KOPT-K1 (cell line): ENCODE measurements around the gene PYCR2.
"Not testable (repeated sequence)": the region's sequence is repeated elsewhere in the genome, so short reads cannot be mapped to it uniquely, and the experiment has no call there.

Source experiments
- H3K27ac ChIP-seq: fragments of 200-600 bp; sonication (generic); 2 replicates; pipeline ENCODE4 v1.5.1; 2016; ENCODE audit warnings: antibody characterized with exemption, mild to moderate bottlenecking, low read depth, low read length; ENCODE audit not compliant: poor library complexity, severe bottlenecking
- H3K36me3 ChIP-seq: fragments of 200-600 bp; sonication (generic); 2 replicates; pipeline ENCODE4 v1.5.1; 2017; ENCODE audit warnings: antibody characterized with exemption, mild to moderate bottlenecking, low read length, moderate library complexity; ENCODE audit not compliant: insufficient read depth
- H3K9me3 ChIP-seq: fragments of 200-600 bp; sonication (generic); 2 replicates; pipeline ENCODE4 v1.5.1; 2017; ENCODE audit warnings: antibody characterized with exemption, low read length, mild to moderate bottlenecking; ENCODE audit not compliant: insufficient read depth, poor library complexity, severe bottlenecking

The PYCR2 gene

DNA sequence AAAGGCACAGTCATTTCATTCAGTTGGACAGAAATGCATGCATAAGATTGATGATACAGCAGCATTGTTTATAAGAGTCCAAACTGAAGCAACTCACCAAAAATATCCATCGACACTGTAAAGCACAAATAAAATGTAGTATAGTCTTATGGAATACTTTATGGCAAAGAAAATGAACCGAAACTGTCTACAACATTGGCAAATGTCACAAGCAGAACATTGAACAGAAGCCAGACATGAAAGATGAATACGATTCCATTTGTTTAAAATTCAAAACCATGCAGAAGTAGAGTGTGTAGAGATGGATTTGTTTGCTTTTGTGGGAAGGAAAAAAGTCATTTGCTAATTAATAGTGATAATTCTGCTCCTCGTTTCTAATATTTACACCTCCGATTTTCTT is 27.6 kb downstream of the PYCR2 start:
- Histone ChIP-seq H3K36me3 (no peaks in the 10 kb centered on the region), H3K9me3 (no peaks in the 10 kb centered on the region), H3K27ac (no peak overlapping the region)

DNA sequence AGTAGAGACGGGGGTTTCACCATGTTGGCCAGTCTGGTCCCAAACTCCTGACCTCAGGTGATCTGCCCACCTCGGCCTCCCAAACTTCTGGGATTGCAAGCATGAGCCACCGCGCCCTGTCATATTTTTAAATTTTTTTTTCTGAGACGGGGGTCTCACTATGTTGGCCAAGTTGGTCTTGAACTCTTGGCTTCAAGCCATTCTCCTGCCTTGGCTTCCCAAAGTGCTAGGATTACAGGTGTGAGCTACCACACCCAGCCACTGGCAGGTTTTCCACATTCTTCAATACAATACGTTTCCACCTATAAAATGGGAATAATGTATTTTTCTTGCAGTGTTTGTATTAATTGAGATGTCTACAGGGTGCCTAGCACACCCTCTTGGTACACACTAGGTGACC is 31.7 kb downstream of the PYCR2 start:
- Histone ChIP-seq H3K36me3 (no peaks in the 10 kb centered on the region), H3K27ac (no peak overlapping the region), H3K9me3 (no peaks in the 10 kb centered on the region)

DNA sequence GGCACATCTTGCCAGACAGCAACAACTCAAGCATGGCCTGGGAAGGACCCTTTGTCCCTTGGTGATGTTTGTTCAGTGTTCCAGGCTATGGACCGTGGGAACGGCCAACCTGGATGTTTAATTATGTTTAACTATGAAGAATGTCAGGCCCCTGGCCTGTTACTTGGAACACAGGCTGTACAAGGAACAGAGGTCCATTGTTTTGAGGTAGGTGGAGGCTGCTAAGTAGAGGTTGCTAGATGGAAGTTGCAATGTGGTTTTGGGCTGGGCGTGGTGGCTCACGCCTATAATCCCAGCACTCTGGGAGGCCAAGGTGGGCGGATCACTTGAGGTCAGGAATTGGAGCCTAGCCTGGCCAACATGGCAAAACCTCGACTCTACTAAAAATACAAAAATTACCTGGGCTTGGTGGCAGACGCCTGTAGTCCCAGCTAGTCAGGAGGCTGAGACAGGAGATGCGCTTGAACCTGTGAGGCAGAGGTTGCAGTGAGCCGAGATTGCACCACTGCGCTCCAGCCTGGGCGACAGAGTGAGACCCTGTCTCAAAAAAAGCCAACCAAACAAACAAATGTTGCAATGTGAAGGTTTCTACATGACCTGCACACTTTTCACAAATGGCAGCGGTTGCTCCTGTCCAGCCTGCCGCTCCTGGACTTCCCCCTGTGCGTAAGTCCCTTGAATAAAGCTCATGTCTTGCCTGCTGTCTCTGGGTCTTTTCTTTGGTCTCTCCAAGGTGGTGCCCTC is 32.6 kb downstream of the PYCR2 start:
- Histone ChIP-seq H3K36me3 (no peaks in the 10 kb centered on the region), H3K9me3 (no peaks in the 10 kb centered on the region), H3K27ac (no peak overlapping the region)

GRCh38 chr1:225890346-225891228 is 33.5 kb downstream of the PYCR2 start:
- H3K36me3 ChIP-seq: no peaks in the 10 kb centered on the region
- H3K9me3 ChIP-seq: no peaks in the 10 kb centered on the region
- H3K27ac ChIP-seq: no peak overlapping the region

DNA sequence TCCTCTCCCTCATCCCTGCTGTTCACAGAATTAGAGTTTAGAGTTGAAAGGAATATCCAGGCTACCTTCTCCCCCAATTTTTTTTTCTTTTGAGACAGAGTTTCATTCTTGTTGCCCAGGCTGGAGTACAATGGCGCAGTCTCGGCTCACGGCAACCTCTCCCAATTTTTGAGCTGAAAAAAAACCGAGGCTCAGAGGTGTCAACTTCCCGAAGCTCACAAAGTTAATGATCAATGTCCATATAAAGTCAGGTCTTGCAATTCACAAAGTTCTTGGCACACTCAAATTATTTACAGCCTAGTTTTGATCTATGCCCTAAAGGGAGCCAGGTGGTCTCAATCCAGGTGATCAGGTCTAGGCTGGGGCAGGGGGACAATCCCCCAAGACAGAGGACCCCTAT is 34.3 kb downstream of the PYCR2 start:
- H3K9me3 ChIP-seq: no peaks in the 10 kb centered on the region
- no peak overlapping the region for H3K27ac ChIP-seq
- no peaks in the 10 kb centered on the region for H3K36me3 ChIP-seq

- no peaks in the 10 kb centered on the region for H3K9me3 ChIP-seq
- H3K36me3 ChIP-seq: no peaks in the 10 kb centered on the region
- H3K27ac ChIP-seq: no peak within 1 kb of the TSS
These were observed 35.0 kb downstream of the PYCR2 start, which contains the start of gene LEFTY1 for GRCh38 chr1:225888898-225889601. Gene LEFTY1 (minus strand): TSS chr1:225889146. CDS start chr1:225889066, 80 bp downstream.

DNA sequence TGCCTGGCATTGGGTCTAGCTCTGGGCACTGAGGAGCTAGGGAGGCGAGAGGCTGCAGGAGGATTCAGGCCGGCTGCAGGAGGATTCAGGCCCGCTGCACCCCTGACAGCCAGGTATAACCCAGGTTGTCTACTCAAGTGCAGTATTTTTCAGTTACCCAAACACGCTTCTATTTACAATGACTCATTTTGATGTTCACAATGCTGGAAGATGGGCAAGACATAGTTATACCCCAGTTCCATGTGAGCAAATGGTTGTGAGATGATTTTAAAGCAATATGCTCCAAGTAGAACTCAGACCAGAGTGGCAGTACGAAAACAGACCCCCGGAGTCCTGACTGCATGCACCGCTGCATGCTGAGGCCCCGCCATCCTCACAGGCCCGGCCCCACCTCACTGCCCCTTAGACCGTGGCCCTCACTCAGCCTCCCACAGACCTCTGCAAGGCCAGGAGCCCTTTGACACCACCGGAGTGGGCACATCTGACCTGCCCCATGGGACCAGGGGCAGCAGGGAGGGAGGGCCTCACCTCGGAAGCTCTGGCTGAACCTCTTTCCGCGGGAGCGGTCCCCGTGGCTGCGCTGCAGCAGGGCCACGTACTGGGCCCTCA is 35.7 kb downstream of the PYCR2 start:
- H3K9me3 ChIP-seq: no peaks in the 10 kb centered on the region
- no peak overlapping the region for H3K27ac ChIP-seq
- H3K36me3 ChIP-seq: no peaks in the 10 kb centered on the region

- H3K9me3 ChIP-seq, H3K27ac ChIP-seq, H3K36me3 ChIP-seq: not testable (repeated sequence)
These were observed 36.3 kb downstream of the PYCR2 start for GRCh38 chr1:225887554-225888288.

DNA sequence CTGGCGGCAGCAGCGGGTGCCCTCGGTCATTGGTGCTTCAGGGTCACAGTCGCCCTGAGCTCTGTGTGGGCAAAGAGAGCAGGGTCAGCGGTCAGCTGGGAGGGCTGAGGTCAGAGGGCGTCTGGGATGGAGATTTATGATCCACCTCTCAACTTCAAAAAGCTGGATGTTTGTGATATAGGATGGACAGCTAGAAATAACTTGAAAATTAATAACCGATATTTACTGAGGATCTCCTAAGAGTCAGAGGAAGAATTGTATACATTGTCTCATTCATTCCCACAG is 37.1 kb downstream of the PYCR2 start:
- H3K27ac ChIP-seq: no peak overlapping the region
- H3K9me3 ChIP-seq: no peaks in the 10 kb centered on the region
- no peaks in the 10 kb centered on the region for H3K36me3 ChIP-seq

- H3K27ac ChIP-seq: no peak overlapping the region
- no peaks in the 10 kb centered on the region for H3K9me3 ChIP-seq
- H3K36me3 ChIP-seq: no peaks in the 10 kb centered on the region
These were observed 37.7 kb downstream of the PYCR2 start for GRCh38 chr1:225886159-225887029.

- Histone ChIP-seq H3K27ac (no peak overlapping the region), H3K9me3 (no peaks in the 10 kb centered on the region), H3K36me3 (no peaks in the 10 kb centered on the region)
These were observed 38.7 kb downstream of the PYCR2 start for GRCh38 chr1:225885336-225885735.

DNA sequence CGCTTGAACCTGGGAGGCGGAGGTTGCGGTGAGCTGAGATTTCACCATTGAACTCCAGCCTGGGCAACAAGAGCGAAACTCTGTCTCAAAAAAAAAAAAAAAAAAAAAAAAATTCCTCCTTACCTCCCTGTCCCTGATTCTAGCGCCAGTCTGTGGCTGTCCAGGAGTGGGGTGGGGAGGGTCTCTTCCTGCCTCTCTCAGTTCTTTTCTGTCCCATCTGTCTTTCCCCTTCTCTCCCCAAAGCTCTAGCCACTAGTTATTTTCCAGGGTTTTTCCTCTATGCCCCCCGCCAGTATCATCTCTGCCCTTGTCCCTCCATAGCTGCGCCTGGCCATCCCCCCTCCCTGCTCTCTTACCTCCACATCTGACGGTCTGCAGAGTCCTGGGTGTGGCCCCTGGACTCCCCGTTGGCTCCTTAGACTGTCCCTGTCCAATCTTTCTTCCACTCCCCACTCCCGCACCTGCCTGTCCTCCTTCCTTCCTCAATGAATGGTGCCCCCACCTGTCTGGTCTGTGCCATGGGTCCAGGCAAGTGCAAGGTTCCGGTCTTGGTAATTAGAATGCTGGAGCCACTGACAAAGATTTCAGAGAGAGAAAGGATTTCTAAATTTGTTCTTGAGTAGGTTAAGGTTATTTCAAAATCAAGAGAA is 40.3 kb downstream of the PYCR2 start:
- no peaks in the 10 kb centered on the region for H3K36me3 ChIP-seq
- H3K9me3 ChIP-seq: no peaks in the 10 kb centered on the region
- no peak overlapping the region for H3K27ac ChIP-seq
